ENCODE results near the gene LARP1. TPM values are rescaled to one million over a fixed set of nuclear protein-coding genes. Genes with fewer than 3 reads are reported as not detected.
A peak's percentile ranks its signal among the peaks of the same experiment; 100 is the strongest.

Gene LARP1
- total RNA-seq, 2 experiments from 2014 or later = 214 to 218 TPM

- ChIA-PET POLR2A (no interaction called here), CTCF (interaction anchor here (0.9 to 1.4 kb wide), 7 partner anchors 11 to 165 kb away, joined by 3 to 11 read pairs (median 4); no protein-coding TSS in a partner anchor)
- H3K9me3 Mint-ChIP-seq = no peaks in the 10 kb centered on the region
- H3K27ac Mint-ChIP-seq = peak overlapping the region; percentile 70
- peak; percentile 87 for TF ChIP-seq CTCF (IDR thresholded peaks at IDR 0.05)
- intact Hi-C loops (cut with micrococcal nuclease) = loop anchor here (2.0 kb wide), 1 partner anchor 161 kb away; no protein-coding TSS in a partner anchor
- ATAC-seq = peak; percentile 92
- H3K4me1 Mint-ChIP-seq (ENCODE audit: low read depth) = peaks cover 29% of the 10 kb centered on the region
- H3K4me3 Mint-ChIP-seq = no peak overlapping the region
- peak; percentile 72 for DNase-seq
- H3K36me3 Mint-ChIP-seq (ENCODE audit: low read depth) = peaks cover 62% of the 10 kb centered on the region
- H3K27me3 Mint-ChIP-seq = no peaks in the 10 kb centered on the region
Measured at GRCh38 chr5:154811653-154812465, 56.7 kb downstream of the LARP1 start.

- peaks cover 59% of the 10 kb centered on the region for H3K36me3 Mint-ChIP-seq (ENCODE audit: low read depth)
- peak overlapping the region; percentile 80 for H3K27ac Mint-ChIP-seq
- H3K27me3 Mint-ChIP-seq = no peaks in the 10 kb centered on the region
- ChIA-PET POLR2A (interaction anchor here (0.9 kb wide), 1 partner anchor 12 kb away, joined by 3 read pairs; no protein-coding TSS in a partner anchor), CTCF (no interaction called here)
- TF ChIP-seq CTCF (IDR thresholded peaks at IDR 0.05) = no peak
- no peak overlapping the region for H3K4me3 Mint-ChIP-seq
- ATAC-seq (no peak), DNase-seq (no peak)
- intact Hi-C loops (cut with micrococcal nuclease) = no loop called here
- H3K9me3 Mint-ChIP-seq = no peaks in the 10 kb centered on the region
- peaks cover 29% of the 10 kb centered on the region for H3K4me1 Mint-ChIP-seq (ENCODE audit: low read depth)
Measured at GRCh38 chr5:154813158-154813557, 58.0 kb downstream of the LARP1 start.

GRCh38 chr5:154813736-154814135 lies 58.6 kb downstream of the LARP1 start:
- Mint-ChIP-seq H3K36me3 (ENCODE audit: low read depth) (peaks cover 57% of the 10 kb centered on the region), H3K4me3 (no peak overlapping the region)
- intact Hi-C loops (cut with micrococcal nuclease) = no loop called here

GRCh38 chr5:154815025-154815424 lies 59.8 kb downstream of the LARP1 start:
- ATAC-seq (no peak), DNase-seq (no peak)
- Mint-ChIP-seq H3K9me3 (no peaks in the 10 kb centered on the region), H3K36me3 (ENCODE audit: low read depth) (peaks cover 61% of the 10 kb centered on the region), H3K27me3 (no peaks in the 10 kb centered on the region), H3K27ac (peak overlapping the region; percentile 57), H3K4me1 (ENCODE audit: low read depth) (peaks cover 33% of the 10 kb centered on the region), H3K4me3 (no peak overlapping the region)
- no peak for TF ChIP-seq CTCF (IDR thresholded peaks at IDR 0.05)
- POLR2A ChIA-PET = no interaction called here
- intact Hi-C loops (cut with micrococcal nuclease) = no loop called here
- CTCF ChIA-PET = no interaction called here

More at GRCh38 chr5:154813736-154814135, 58.6 kb downstream of the LARP1 start:
- Mint-ChIP-seq H3K9me3 (no peaks in the 10 kb centered on the region), H3K27ac (peak overlapping the region; percentile 80), H3K27me3 (no peaks in the 10 kb centered on the region), H3K4me1 (ENCODE audit: low read depth) (peaks cover 31% of the 10 kb centered on the region)
- ATAC-seq = peak; percentile 61
- ChIA-PET CTCF (interaction anchor here (0.8 kb wide), 1 partner anchor 163 kb away, joined by 4 read pairs; no protein-coding TSS in a partner anchor), POLR2A (interaction anchor here (0.9 kb wide), 1 partner anchor 12 kb away, joined by 3 read pairs; no protein-coding TSS in a partner anchor)
- DNase-seq = peak; percentile 52
- TF ChIP-seq CTCF (IDR thresholded peaks at IDR 0.05) = no peak

- DNase-seq (no peak), ATAC-seq (no peak)
- H3K36me3 Mint-ChIP-seq (ENCODE audit: low read depth) = peaks cover 62% of the 10 kb centered on the region
- intact Hi-C loops (cut with micrococcal nuclease) = no loop called here
- peak overlapping the region; percentile 57 for H3K27ac Mint-ChIP-seq
- peaks cover 33% of the 10 kb centered on the region for H3K4me1 Mint-ChIP-seq (ENCODE audit: low read depth)
- ChIA-PET POLR2A (no interaction called here), CTCF (no interaction called here)
- no peaks in the 10 kb centered on the region for H3K27me3 Mint-ChIP-seq
- no peak for TF ChIP-seq CTCF (IDR thresholded peaks at IDR 0.05)
- no peaks in the 10 kb centered on the region for H3K9me3 Mint-ChIP-seq
- no peak overlapping the region for H3K4me3 Mint-ChIP-seq
Measured at GRCh38 chr5:154815684-154816247, 60.6 kb downstream of the LARP1 start.

Data from activated CD8-positive, alpha-beta T cell treated with anti-CD3 and anti-CD28 coated beads for 36 hours (primary cell).